HepG2 (cell line): ENCODE results near the gene CSNK2A1. TPM values are rescaled to one million over a fixed set of nuclear protein-coding genes. Genes with fewer than 3 reads are reported as not detected.

Experiments used
- ATF5 ChIP-seq: sonication (generic); formaldehyde crosslinking; IDR thresholded peaks from 2 replicates; pipeline ENCODE4 v1.4.0; 2020; ENCODE audit warnings: mild to moderate bottlenecking, low read depth, missing genetic modification reagents
- CBX5 ChIP-seq: sonication (generic); formaldehyde crosslinking; IDR thresholded peaks from 2 replicates; pipeline ENCODE4 v1.4.0; 2020; ENCODE audit warnings: missing genetic modification reagents, borderline replicate concordance
- FOXK1 ChIP-seq: sonication (generic); formaldehyde crosslinking; IDR thresholded peaks from 2 replicates; pipeline ENCODE4 v1.4.0; 2020; ENCODE audit warnings: low read depth, missing genetic modification reagents, borderline replicate concordance
- FOXO1 ChIP-seq: sonication (generic); formaldehyde crosslinking; IDR thresholded peaks from 2 replicates; pipeline ENCODE4 v1.4.0; 2020; ENCODE audit warnings: missing genetic modification reagents
- IKZF1 ChIP-seq: fragments of 450-650 bp; IDR thresholded peaks from 2 replicates; pipeline ENCODE4 v1.7.1; 2016
- MTF2 ChIP-seq: sonication (generic); formaldehyde crosslinking; IDR thresholded peaks from 2 replicates; pipeline ENCODE4 v1.5.0; 2020; ENCODE audit warnings: missing genetic modification reagents, borderline replicate concordance
- PLSCR1 ChIP-seq: sonication (generic); formaldehyde crosslinking; IDR thresholded peaks from 2 replicates; pipeline ENCODE4 v1.5.0; 2020; ENCODE audit warnings: missing genetic modification reagents, mild to moderate bottlenecking, borderline replicate concordance
- ZC3H13 ChIP-seq: sonication (generic); formaldehyde crosslinking; IDR thresholded peaks from 2 replicates; pipeline ENCODE4 v1.8.1; 2023; ENCODE audit warnings: mild to moderate bottlenecking, missing genetic modification reagents, moderate library complexity
- ZFP36L1 ChIP-seq: sonication (generic); formaldehyde crosslinking; IDR thresholded peaks from 2 replicates; pipeline ENCODE4 v1.8.0; 2022; ENCODE audit warnings: mild to moderate bottlenecking, missing genetic modification reagents, moderate library complexity
- ZNF143 ChIP-seq: sonication (generic); formaldehyde crosslinking; IDR thresholded peaks from 2 replicates; pipeline ENCODE4 v1.4.0; 2020; ENCODE audit warnings: missing genetic modification reagents
- ZNF569 ChIP-seq: sonication (generic); formaldehyde crosslinking; IDR thresholded peaks from 2 replicates; pipeline ENCODE4 v1.5.0; 2020; ENCODE audit warnings: mild to moderate bottlenecking, missing genetic modification reagents, moderate library complexity, borderline replicate concordance
- ZNF670 ChIP-seq: sonication (generic); formaldehyde crosslinking; IDR thresholded peaks from 2 replicates; pipeline ENCODE4 v1.8.0; 2022; ENCODE audit warnings: mild to moderate bottlenecking, missing genetic modification reagents, borderline replicate concordance
- polyA plus RNA-seq, 8 experiments: library from polyadenylated mRNA; depleted of rRNA in 3 of 8; stranded (reverse) in 7 of 8; unstranded in 1 of 8; fragments of >200 nt; fragmentation: Illumina TruSeq in 4 of 8; extraction: Trizol in 4 of 8; gene quantifications; 2 replicates each; pipeline versions ENCODE4 v1.2.1 to v1.2.3, GENCODE V29; 2011 to 2016; ENCODE audit warnings: low read depth in 4 of 8, missing spikeins in 1 of 8, mixed read lengths in 1 of 8; ENCODE audit not compliant: insufficient read depth in 1 of 8
- total RNA-seq, 5 experiments: library from RNA; depleted of rRNA; stranded (reverse); fragments of >200 nt; fragmentation: Illumina TruSeq; extraction: Trizol; gene quantifications; 2 replicates each; pipeline ENCODE4 v1.2.3, GENCODE V29; 2016; ENCODE audit warnings: low read depth in 1 of 5
- TF ChIP-seq, protein P1 (sequence below): sonication (generic); formaldehyde crosslinking; IDR thresholded peaks from 2 replicates; pipeline ENCODE4 v1.5.0; 2020; ENCODE audit warnings: missing genetic modification reagents
- TF ChIP-seq, protein P2 (sequence below): sonication (generic); formaldehyde crosslinking; IDR thresholded peaks from 2 replicates; pipeline ENCODE4 v1.8.0; 2022; ENCODE audit warnings: low read depth, missing genetic modification reagents
- TF ChIP-seq, protein P3 (sequence below): sonication (generic); formaldehyde crosslinking; IDR thresholded peaks from 2 replicates; pipeline ENCODE4 v1.4.0; 2020; ENCODE audit warnings: missing genetic modification reagents
- TF ChIP-seq, protein P4 (sequence below): IDR thresholded peaks from 2 replicates; pipeline ENCODE4 v1.4.0; 2020; ENCODE audit warnings: mild to moderate bottlenecking, missing genetic modification reagents

Gene CSNK2A1
- total and polyA plus RNA-seq, 2 of the 13 experiments (the other 11 are each of a cell fraction or from before 2014, with no cell fraction given), result 153 to 231 TPM

DNA sequence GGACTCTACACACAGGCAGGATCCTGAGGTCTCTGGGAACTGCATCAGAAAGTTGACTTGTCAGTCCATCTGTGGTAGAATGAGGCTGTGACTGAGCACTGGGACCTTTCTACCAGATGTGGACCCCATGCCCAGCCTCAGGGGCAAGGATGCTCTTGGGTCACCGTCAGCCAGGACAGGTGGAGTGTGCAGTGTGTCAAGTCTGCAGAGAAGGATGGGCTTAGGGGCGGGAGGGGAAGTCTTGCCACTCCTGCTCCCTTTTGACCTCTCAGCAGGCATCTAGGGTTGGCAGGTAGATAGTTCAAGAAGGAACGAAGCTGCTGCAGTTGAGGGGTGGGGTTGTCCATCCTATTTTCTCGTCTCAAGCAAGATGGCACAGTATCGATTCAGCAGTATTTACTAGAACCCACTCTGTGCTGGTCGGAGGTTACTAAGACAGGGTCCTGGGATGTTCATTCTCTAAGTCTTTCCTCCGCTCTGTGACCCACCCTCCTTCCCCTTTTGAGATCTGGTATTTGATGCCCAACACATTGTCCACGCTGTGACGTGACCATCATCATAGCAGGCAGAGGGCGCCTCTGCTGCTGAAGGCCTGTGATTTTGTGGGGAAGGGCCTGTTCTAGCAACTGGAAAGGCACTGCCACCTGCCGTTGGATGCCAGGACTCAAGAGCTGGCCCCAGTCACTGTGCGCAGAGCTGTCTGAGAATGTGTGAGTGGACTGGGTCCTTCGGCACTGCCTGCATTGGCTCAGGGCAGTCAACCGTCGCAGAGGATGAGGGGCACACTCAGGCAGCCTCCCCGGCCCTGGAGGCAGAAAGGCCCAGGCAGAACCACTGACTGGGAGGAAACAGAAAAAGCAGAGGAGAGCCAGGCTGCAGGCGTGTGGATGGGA, 112.3 kb downstream of the CSNK2A1 start (continued):
- TF ChIP-seq ZNF143 (CRISPR knock-in tag), result 0 out of 2 replicates have a peak, but pooled peaks have one; percentile 11
- peak; percentile 87 for TF ChIP-seq ZC3H13
- TF ChIP-seq FOXO1 (CRISPR knock-in tag), result peak; percentile 85
- TF ChIP-seq, protein P1, sequence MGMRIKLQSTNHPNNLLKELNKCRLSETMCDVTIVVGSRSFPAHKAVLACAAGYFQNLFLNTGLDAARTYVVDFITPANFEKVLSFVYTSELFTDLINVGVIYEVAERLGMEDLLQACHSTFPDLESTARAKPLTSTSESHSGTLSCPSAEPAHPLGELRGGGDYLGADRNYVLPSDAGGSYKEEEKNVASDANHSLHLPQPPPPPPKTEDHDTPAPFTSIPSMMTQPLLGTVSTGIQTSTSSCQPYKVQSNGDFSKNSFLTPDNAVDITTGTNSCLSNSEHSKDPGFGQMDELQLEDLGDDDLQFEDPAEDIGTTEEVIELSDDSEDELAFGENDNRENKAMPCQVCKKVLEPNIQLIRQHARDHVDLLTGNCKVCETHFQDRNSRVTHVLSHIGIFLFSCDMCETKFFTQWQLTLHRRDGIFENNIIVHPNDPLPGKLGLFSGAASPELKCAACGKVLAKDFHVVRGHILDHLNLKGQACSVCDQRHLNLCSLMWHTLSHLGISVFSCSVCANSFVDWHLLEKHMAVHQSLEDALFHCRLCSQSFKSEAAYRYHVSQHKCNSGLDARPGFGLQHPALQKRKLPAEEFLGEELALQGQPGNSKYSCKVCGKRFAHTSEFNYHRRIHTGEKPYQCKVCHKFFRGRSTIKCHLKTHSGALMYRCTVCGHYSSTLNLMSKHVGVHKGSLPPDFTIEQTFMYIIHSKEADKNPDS, result peak; percentile 72; the same call in 1 of the 2 replicates
- TF ChIP-seq, protein P2, sequence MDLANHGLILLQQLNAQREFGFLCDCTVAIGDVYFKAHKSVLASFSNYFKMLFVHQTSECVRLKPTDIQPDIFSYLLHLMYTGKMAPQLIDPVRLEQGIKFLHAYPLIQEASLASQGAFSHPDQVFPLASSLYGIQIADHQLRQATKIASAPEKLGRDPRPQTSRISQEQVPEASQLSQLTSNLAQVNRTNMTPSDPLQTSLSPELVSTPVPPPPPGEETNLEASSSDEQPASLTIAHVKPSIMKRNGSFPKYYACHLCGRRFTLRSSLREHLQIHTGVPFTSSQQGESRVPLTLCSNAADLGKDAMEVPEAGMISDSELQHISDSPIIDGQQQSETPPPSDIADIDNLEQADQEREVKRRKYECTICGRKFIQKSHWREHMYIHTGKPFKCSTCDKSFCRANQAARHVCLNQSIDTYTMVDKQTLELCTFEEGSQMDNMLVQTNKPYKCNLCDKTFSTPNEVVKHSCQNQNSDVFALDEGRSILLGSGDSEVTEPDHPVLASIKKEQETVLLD (CRISPR knock-in tag), result no peak
- no peak for TF ChIP-seq MTF2
- TF ChIP-seq ZNF569 (CRISPR knock-in tag), result no peak
- TF ChIP-seq CBX5 (CRISPR knock-in tag), result peak; percentile 95
- peak; percentile 70; the same call in 1 of the 2 replicates for TF ChIP-seq FOXK1
- TF ChIP-seq, protein P3, sequence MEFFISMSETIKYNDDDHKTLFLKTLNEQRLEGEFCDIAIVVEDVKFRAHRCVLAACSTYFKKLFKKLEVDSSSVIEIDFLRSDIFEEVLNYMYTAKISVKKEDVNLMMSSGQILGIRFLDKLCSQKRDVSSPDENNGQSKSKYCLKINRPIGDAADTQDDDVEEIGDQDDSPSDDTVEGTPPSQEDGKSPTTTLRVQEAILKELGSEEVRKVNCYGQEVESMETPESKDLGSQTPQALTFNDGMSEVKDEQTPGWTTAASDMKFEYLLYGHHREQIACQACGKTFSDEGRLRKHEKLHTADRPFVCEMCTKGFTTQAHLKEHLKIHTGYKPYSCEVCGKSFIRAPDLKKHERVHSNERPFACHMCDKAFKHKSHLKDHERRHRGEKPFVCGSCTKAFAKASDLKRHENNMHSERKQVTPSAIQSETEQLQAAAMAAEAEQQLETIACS, result no peak
- no peak for TF ChIP-seq PLSCR1 (CRISPR knock-in tag)
- no peak for TF ChIP-seq IKZF1
- TF ChIP-seq, protein P4, sequence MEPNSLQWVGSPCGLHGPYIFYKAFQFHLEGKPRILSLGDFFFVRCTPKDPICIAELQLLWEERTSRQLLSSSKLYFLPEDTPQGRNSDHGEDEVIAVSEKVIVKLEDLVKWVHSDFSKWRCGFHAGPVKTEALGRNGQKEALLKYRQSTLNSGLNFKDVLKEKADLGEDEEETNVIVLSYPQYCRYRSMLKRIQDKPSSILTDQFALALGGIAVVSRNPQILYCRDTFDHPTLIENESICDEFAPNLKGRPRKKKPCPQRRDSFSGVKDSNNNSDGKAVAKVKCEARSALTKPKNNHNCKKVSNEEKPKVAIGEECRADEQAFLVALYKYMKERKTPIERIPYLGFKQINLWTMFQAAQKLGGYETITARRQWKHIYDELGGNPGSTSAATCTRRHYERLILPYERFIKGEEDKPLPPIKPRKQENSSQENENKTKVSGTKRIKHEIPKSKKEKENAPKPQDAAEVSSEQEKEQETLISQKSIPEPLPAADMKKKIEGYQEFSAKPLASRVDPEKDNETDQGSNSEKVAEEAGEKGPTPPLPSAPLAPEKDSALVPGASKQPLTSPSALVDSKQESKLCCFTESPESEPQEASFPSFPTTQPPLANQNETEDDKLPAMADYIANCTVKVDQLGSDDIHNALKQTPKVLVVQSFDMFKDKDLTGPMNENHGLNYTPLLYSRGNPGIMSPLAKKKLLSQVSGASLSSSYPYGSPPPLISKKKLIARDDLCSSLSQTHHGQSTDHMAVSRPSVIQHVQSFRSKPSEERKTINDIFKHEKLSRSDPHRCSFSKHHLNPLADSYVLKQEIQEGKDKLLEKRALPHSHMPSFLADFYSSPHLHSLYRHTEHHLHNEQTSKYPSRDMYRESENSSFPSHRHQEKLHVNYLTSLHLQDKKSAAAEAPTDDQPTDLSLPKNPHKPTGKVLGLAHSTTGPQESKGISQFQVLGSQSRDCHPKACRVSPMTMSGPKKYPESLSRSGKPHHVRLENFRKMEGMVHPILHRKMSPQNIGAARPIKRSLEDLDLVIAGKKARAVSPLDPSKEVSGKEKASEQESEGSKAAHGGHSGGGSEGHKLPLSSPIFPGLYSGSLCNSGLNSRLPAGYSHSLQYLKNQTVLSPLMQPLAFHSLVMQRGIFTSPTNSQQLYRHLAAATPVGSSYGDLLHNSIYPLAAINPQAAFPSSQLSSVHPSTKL (CRISPR knock-in tag), result peak; percentile 70
- TF ChIP-seq ZFP36L1 (CRISPR knock-in tag), result no peak
- no peak for TF ChIP-seq ZNF670 (CRISPR knock-in tag)
- no peak for TF ChIP-seq ATF5 (CRISPR knock-in tag)
